OCI-LY7 (cell line): Measurements from ENCODE around the gene PHIP. TPM values are rescaled to one million over a fixed set of nuclear protein-coding genes. Genes with fewer than 3 reads are reported as not detected.

Experiments
- BruUV-seq: library from RNA; stranded (reverse); fragments of 400-500 nt; replicated peaks from 2 replicates; lab custom pipeline; 2021; lab: Mats Ljungman, UMichigan
- CTCF ChIA-PET: fragments of 300-600 bp; sonication (Branson Sonifier 250); formaldehyde crosslinking; loops from one replicate; lab custom pipeline; 2022; ENCODE audit warnings: antibody characterized with exemption; ENCODE audit not compliant: unreplicated experiment; lab: Charles Lee
- POLR2A ChIA-PET: fragments of 300-600 bp; sonication (Branson Sonifier 250); formaldehyde crosslinking; loops from one replicate; lab custom pipeline; 2022; ENCODE audit warnings: antibody characterized with exemption; lab: Charles Lee
- DNase-seq: peaks from one replicate; pipeline ENCODE4 v3.0.0-alpha.2; 2015; ENCODE audit warnings: low spot score
- H2AFZ ChIP-seq: fragments of 200-600 bp; sonication (generic), shearing (Covaris generic); 2 replicates; pipeline ENCODE4 v1.6.1; 2014; ENCODE audit warnings: mild to moderate bottlenecking, antibody characterized with exemption, low read length, moderate library complexity
- H3K27ac ChIP-seq: fragments of 200-600 bp; sonication (generic); 2 replicates; pipeline ENCODE4 v1.5.1; 2014; ENCODE audit warnings: mixed run types, low read depth, mild to moderate bottlenecking, moderate library complexity, low read length, inconsistent platforms; ENCODE audit not compliant: poor library complexity, severe bottlenecking
- H3K36me3 ChIP-seq: fragments of 200-600 bp; sonication (generic); 2 replicates; pipeline ENCODE4 v1.6.1; 2014; ENCODE audit warnings: mild to moderate bottlenecking, antibody characterized with exemption, low read length, moderate library complexity, mixed read lengths; ENCODE audit not compliant: insufficient read depth
- H3K4me1 ChIP-seq: fragments of 200-600 bp; sonication (generic); 2 replicates; pipeline ENCODE4 v1.5.1; 2014; ENCODE audit warnings: mild to moderate bottlenecking, low read length; ENCODE audit not compliant: insufficient read depth, poor library complexity, severe bottlenecking
- H3K4me2 ChIP-seq: fragments of 200-600 bp; sonication (generic); 2 replicates; pipeline ENCODE4 v1.6.1; 2014; ENCODE audit warnings: mild to moderate bottlenecking, low read length
- H3K4me3 ChIP-seq: fragments of 200-600 bp; sonication (generic); 2 replicates; pipeline ENCODE4 v1.5.1; 2014; ENCODE audit warnings: mild to moderate bottlenecking, low read depth, low read length; ENCODE audit not compliant: poor library complexity, severe bottlenecking
- H3K79me2 ChIP-seq: fragments of 200-600 bp; sonication (generic); 2 replicates; pipeline ENCODE4 v1.6.1; 2016; ENCODE audit warnings: low read depth, mild to moderate bottlenecking, low read length, moderate library complexity, mixed read lengths; ENCODE audit not compliant: insufficient read depth
- H3K9me2 ChIP-seq: fragments of 200-600 bp; sonication (generic); 2 replicates; pipeline ENCODE4 v1.6.1; 2016; ENCODE audit warnings: mild to moderate bottlenecking, low read length, mixed read lengths; ENCODE audit not compliant: insufficient read depth
- H3K9me3 ChIP-seq: fragments of 200-600 bp; sonication (generic); 2 replicates; pipeline ENCODE4 v1.6.1; 2014; ENCODE audit warnings: mild to moderate bottlenecking, mixed run types, low read length, mixed read lengths
- H4K20me1 ChIP-seq: fragments of 200-600 bp; sonication (generic); 2 replicates; pipeline ENCODE4 v1.6.1; 2014; ENCODE audit warnings: mild to moderate bottlenecking, antibody characterized with exemption, low read length, moderate library complexity, mixed read lengths; ENCODE audit not compliant: insufficient read depth
- CTCF ChIP-seq: fragments of 200-600 bp; sonication (generic); conservative IDR thresholded peaks from 2 replicates; pipeline ENCODE4 v1.5.1; 2014; ENCODE audit warnings: mild to moderate bottlenecking, antibody characterized with exemption, low read length, moderate library complexity, mixed read lengths
- EZH2phosphoT487 ChIP-seq: fragments of 200-600 bp; sonication (generic); IDR thresholded peaks from 2 replicates; pipeline ENCODE4 v1.6.1; 2018; ENCODE audit warnings: low read depth, borderline replicate concordance, mild to moderate bottlenecking, mixed run types, antibody characterized with exemption, low read length, moderate library complexity, mixed read lengths
- intact Hi-C: fragments of 100-400 bp; cut with micrococcal nuclease; formaldehyde crosslinking; loops from one replicate; pipeline ENCODE4 v1.10.0; 2022; ENCODE audit not compliant: unreplicated experiment
- total RNA-seq, 2 experiments: library from RNA; depleted of rRNA in 1 of 2; stranded (reverse); fragments of >200 nt in 1 of 2; shearing (Covaris generic) in 1 of 2; gene quantifications; 2 replicates each; pipeline ENCODE4 v1.2.3, GENCODE V29; 2014 to 2022

PHIP gene
- total RNA-seq, 2 experiments from 2014 or later, result 32.1 to 46.6 TPM

- Histone ChIP-seq H3K79me2 (no peaks in the 10 kb centered on the region), H4K20me1 (no peaks in the 10 kb centered on the region), H3K9me2 (no peaks in the 10 kb centered on the region), H2AFZ (no peak overlapping the region), H3K4me2 (no peak overlapping the region), H3K27ac (no peak overlapping the region), H3K36me3 (no peaks in the 10 kb centered on the region), H3K4me3 (no peak overlapping the region), H3K9me3 (no peaks in the 10 kb centered on the region), H3K4me1 (no peaks in the 10 kb centered on the region)
- no peak for TF ChIP-seq CTCF
- no peak for TF ChIP-seq EZH2phosphoT487
- POLR2A ChIA-PET, result no interaction called here
- no peak for DNase-seq
- CTCF ChIA-PET, result no interaction called here
- intact Hi-C loops, result no loop called here
- BruUV-seq, result no TSS peak
Measured at GRCh38 chr6:79119217-79119616, 41.2 kb upstream of the PHIP start.

- H3K4me3 ChIP-seq, result no peak overlapping the region
- no peak overlapping the region for H2AFZ ChIP-seq
- no peaks in the 10 kb centered on the region for H3K79me2 ChIP-seq
- no peaks in the 10 kb centered on the region for H3K9me3 ChIP-seq
- H3K36me3 ChIP-seq, result no peaks in the 10 kb centered on the region
- H3K27ac ChIP-seq, result no peak overlapping the region
- no peak for DNase-seq
- intact Hi-C loops, result no loop called here
- no TSS peak for BruUV-seq
- H4K20me1 ChIP-seq, result no peaks in the 10 kb centered on the region
- ChIA-PET CTCF (no interaction called here), POLR2A (no interaction called here)
- TF ChIP-seq CTCF (no peak), EZH2phosphoT487 (no peak)
- H3K9me2 ChIP-seq, result no peaks in the 10 kb centered on the region
- H3K4me1 ChIP-seq, result no peaks in the 10 kb centered on the region
- H3K4me2 ChIP-seq, result no peak overlapping the region
Measured at GRCh38 chr6:79117752-79118151, 39.7 kb upstream of the PHIP start.

- TF ChIP-seq CTCF (no peak), EZH2phosphoT487 (no peak)
- intact Hi-C loops, result no loop called here
- no peak for DNase-seq
- no peaks in the 10 kb centered on the region for H3K9me3 ChIP-seq
- BruUV-seq, result no TSS peak
- H3K79me2 ChIP-seq, result no peaks in the 10 kb centered on the region
- no peak overlapping the region for H3K4me3 ChIP-seq
- no peaks in the 10 kb centered on the region for H3K36me3 ChIP-seq
- H3K9me2 ChIP-seq, result no peaks in the 10 kb centered on the region
- no peaks in the 10 kb centered on the region for H3K4me1 ChIP-seq
- H2AFZ ChIP-seq, result no peak overlapping the region
- CTCF ChIA-PET, result no interaction called here
- no peak overlapping the region for H3K27ac ChIP-seq
- POLR2A ChIA-PET, result no interaction called here
- H4K20me1 ChIP-seq, result no peaks in the 10 kb centered on the region
- no peak overlapping the region for H3K4me2 ChIP-seq
Measured at GRCh38 chr6:79115553-79116182, 37.6 kb upstream of the PHIP start.
